ENCODE results near the gene ARHGEF17.
A peak's percentile ranks its signal among the peaks of the same experiment; 100 is the strongest.

ARHGEF17 gene

GRCh38 chr11:73360743-73361369, 52.8 kb downstream of the ARHGEF17 start:
- DNase-seq = no peak

- DNase-seq = no peak
Observed at GRCh38 chr11:73361953-73362776, 54.1 kb downstream of the ARHGEF17 start.

- no peak for DNase-seq
Observed at GRCh38 chr11:73363147-73363546, 55.1 kb downstream of the ARHGEF17 start.

- no peak for DNase-seq
Observed at GRCh38 chr11:73365352-73366264, 57.5 kb downstream of the ARHGEF17 start.

- no peak for DNase-seq
Observed at GRCh38 chr11:73366265-73366610, 58.2 kb downstream of the ARHGEF17 start.

GRCh38 chr11:73366953-73367352, 58.9 kb downstream of the ARHGEF17 start:
- DNase-seq = no peak

GRCh38 chr11:73367482-73368024, 59.5 kb downstream of the ARHGEF17 start:
- DNase-seq = no peak

GRCh38 chr11:73372375-73372993, 64.4 kb downstream of the ARHGEF17 start:
- no peak for DNase-seq

- peak; percentile 25 for DNase-seq
Observed at GRCh38 chr11:73374151-73374550, 66.1 kb downstream of the ARHGEF17 start.

GRCh38 chr11:73375830-73376159, 67.7 kb downstream of the ARHGEF17 start:
- no peak for DNase-seq

GRCh38 chr11:73376160-73376802, 68.2 kb downstream of the ARHGEF17 start, which contains the start of gene RELT:
RELT (plus strand) TSS chr11:73376399; CDS start chr11:73389137, 12,738 bp downstream.
- peak; percentile 68 for DNase-seq

GRCh38 chr11:73376803-73377629, 68.9 kb downstream of the ARHGEF17 start:
- DNase-seq = no peak

GRCh38 chr11:73379189-73379880, 71.3 kb downstream of the ARHGEF17 start:
- no peak for DNase-seq

GRCh38 chr11:73380331-73380730, 72.3 kb downstream of the ARHGEF17 start:
- no peak for DNase-seq

- no peak for DNase-seq
Observed at GRCh38 chr11:73380897-73381410, 72.9 kb downstream of the ARHGEF17 start.

GRCh38 chr11:73381589-73381988, 73.5 kb downstream of the ARHGEF17 start:
- no peak for DNase-seq

- no peak for DNase-seq
Observed at GRCh38 chr11:73382183-73382582, 74.1 kb downstream of the ARHGEF17 start.

GRCh38 chr11:73382747-73383146, 74.7 kb downstream of the ARHGEF17 start:
- no peak for DNase-seq

GRCh38 chr11:73383249-73384124, 75.4 kb downstream of the ARHGEF17 start:
- DNase-seq = no peak
